ENCODE results near the gene ANKRD42.

Gene ANKRD42

DNA sequence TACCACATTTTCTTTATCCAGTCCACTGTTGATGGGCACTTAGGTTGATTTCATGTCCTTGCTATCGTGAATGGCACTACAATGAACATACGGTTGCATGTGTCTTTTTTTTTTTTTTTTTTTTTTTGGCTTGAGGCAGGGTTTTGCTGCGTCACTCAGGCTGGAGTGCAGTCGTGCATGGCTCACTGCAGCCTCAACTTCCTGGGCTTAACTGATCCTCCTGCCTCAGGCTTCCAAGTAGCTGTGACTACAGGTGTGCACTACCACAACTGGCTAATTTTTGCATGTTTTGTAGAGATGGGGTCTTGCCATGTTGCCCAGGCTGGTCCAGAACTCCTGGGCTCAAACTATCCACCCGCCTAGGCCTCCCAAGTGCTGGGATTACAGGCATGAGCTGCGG is 94.1 kb downstream of the ANKRD42 start:
- DNase-seq (ENCODE audit: low read depth) = no peak

DNA sequence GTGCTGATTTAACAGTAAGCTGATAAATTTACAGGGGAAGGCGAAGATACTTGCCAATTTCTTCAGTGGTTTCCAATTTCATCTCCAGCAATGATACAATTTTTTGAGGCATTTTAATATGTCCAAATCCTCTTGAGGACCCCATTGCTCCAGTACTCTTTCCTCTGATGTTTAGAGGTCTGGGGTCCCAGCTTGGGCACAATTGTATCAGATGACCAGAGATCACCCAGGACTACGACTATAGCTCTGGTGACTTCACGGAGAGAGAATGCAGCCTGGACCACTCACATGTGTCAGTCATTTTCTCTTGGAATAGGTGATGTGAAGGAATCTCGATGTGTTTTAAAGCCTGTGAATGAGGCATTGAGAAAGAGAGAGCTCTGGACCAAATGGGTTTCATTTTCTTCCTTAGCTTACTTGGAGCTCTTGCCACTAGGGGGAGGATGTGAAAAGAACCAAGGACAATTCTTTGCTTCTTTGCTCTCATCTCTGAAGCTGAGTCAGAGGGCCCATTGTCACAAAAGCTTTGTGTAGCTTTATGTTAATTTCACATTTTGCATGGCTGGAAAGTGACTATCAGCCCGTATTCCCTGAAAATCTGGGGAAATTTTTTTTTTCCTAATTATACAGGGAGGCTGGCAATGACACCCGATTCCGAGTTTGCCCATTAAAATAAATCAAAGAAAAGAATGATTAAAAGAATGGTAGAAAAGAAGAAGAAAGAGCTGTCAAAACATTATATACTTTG is 99.4 kb downstream of the ANKRD42 start:
- DNase-seq (ENCODE audit: low read depth) = no peak

DNA sequence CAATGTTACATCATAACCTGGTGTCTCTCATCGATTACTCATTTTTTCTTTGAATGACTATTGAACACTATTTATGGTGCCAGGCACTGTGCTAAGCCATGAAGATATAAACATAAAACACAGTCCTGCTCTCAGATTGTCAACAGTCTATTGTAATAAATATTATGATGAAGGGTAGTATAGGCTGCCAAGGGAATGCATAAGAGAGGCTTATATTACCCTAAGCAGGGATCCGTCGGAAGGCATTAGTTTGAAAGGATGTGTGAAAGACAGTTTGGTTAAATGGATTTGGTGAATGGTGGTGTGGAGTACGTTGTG is 99.9 kb downstream of the ANKRD42 start:
- no peak for DNase-seq (ENCODE audit: low read depth)

DNA sequence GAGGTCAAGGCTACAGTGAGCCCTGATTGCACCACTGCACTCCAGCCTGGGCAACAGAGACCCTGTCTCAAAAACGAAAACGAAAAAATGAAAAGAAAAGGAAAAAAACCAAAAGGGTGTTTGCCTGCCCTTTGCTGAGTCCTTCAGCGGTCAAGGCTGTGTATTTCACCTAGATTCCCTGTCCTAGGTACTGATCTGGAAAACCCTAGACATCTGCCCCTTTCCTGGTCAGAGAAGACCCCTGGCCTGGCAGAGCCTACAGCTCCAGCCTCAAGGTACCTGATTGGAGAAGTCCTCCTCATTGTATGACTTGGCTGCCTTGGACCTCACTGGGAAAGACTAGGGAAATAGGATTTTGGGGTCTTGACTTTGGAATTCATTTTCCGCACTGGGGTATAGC is 100.7 kb downstream of the ANKRD42 start:
- no peak for DNase-seq (ENCODE audit: low read depth)

All from stimulated activated CD8-positive, alpha-beta memory T cell treated with anti-CD3 and anti-CD28 coated beads, Interleukin-15, amount 100 ng/mL, for 1 hour (primary cell).